ENCODE results near the gene BCAR3.

The BCAR3 gene

GRCh38 chr1:93625582-93626327, 55.9 kb downstream of the BCAR3 start:
- Histone ChIP-seq H3K4me3 (ENCODE audit: severe bottlenecking) (no peak overlapping the region), H3K9me3 (ENCODE audit: severe bottlenecking) (no peaks in the 10 kb centered on the region), H3K27me3 (ENCODE audit: insufficient read depth, poor library complexity, severe bottlenecking) (no peaks in the 10 kb centered on the region), H3K36me3 (ENCODE audit: low read depth) (peaks cover 71% of the 10 kb centered on the region), H3K4me1 (ENCODE audit: insufficient read depth, poor library complexity, severe bottlenecking) (peaks cover 99% of the 10 kb centered on the region), H3K27ac (ENCODE audit: poor library complexity, severe bottlenecking) (peak overlapping the region; percentile 96)
- ATAC-seq (ENCODE audit: low read depth) (peak; percentile 62), DNase-seq (ENCODE audit: low spot score) (no peak)
- TF ChIP-seq CTCF (IDR thresholded peaks at IDR 0.05; ENCODE audit: poor library complexity, severe bottlenecking), result no peak

GRCh38 chr1:93623875-93624274, 57.8 kb downstream of the BCAR3 start:
- peaks cover 97% of the 10 kb centered on the region for H3K4me1 ChIP-seq (ENCODE audit: insufficient read depth, poor library complexity, severe bottlenecking)
- no peak overlapping the region for H3K4me3 ChIP-seq (ENCODE audit: severe bottlenecking)
- peaks cover 58% of the 10 kb centered on the region for H3K36me3 ChIP-seq (ENCODE audit: low read depth)
- H3K9me3 ChIP-seq (ENCODE audit: severe bottlenecking), result no peaks in the 10 kb centered on the region
- ATAC-seq (ENCODE audit: low read depth), result peak; percentile 77
- no peak for DNase-seq (ENCODE audit: low spot score)
- peak overlapping the region; percentile 96 for H3K27ac ChIP-seq (ENCODE audit: poor library complexity, severe bottlenecking)
- no peak for TF ChIP-seq CTCF (IDR thresholded peaks at IDR 0.05; ENCODE audit: poor library complexity, severe bottlenecking)
- no peaks in the 10 kb centered on the region for H3K27me3 ChIP-seq (ENCODE audit: insufficient read depth, poor library complexity, severe bottlenecking)

GRCh38 chr1:93623436-93623835, 58.2 kb downstream of the BCAR3 start:
- H3K4me3 ChIP-seq (ENCODE audit: severe bottlenecking), result no peak overlapping the region
- no peak for ATAC-seq (ENCODE audit: low read depth)
- TF ChIP-seq CTCF (IDR thresholded peaks at IDR 0.05; ENCODE audit: poor library complexity, severe bottlenecking), result no peak
- peaks cover 54% of the 10 kb centered on the region for H3K36me3 ChIP-seq (ENCODE audit: low read depth)
- H3K27ac ChIP-seq (ENCODE audit: poor library complexity, severe bottlenecking), result peak overlapping the region; percentile 96
- no peaks in the 10 kb centered on the region for H3K27me3 ChIP-seq (ENCODE audit: insufficient read depth, poor library complexity, severe bottlenecking)
- no peak for DNase-seq (ENCODE audit: low spot score)
- H3K4me1 ChIP-seq (ENCODE audit: insufficient read depth, poor library complexity, severe bottlenecking), result peaks cover 95% of the 10 kb centered on the region
- no peaks in the 10 kb centered on the region for H3K9me3 ChIP-seq (ENCODE audit: severe bottlenecking)

- DNase-seq (ENCODE audit: low spot score) (no peak), ATAC-seq (ENCODE audit: low read depth) (no peak)
- Histone ChIP-seq H3K27ac (ENCODE audit: poor library complexity, severe bottlenecking) (peak overlapping the region; percentile 96), H3K27me3 (ENCODE audit: insufficient read depth, poor library complexity, severe bottlenecking) (no peaks in the 10 kb centered on the region), H3K9me3 (ENCODE audit: severe bottlenecking) (no peaks in the 10 kb centered on the region), H3K36me3 (ENCODE audit: low read depth) (peaks cover 37% of the 10 kb centered on the region), H3K4me3 (ENCODE audit: severe bottlenecking) (no peak overlapping the region), H3K4me1 (ENCODE audit: insufficient read depth, poor library complexity, severe bottlenecking) (peaks cover 95% of the 10 kb centered on the region)
- no peak for TF ChIP-seq CTCF (IDR thresholded peaks at IDR 0.05; ENCODE audit: poor library complexity, severe bottlenecking)
Observed at GRCh38 chr1:93621246-93621645, 60.4 kb downstream of the BCAR3 start.

- peaks cover 33% of the 10 kb centered on the region for H3K36me3 ChIP-seq (ENCODE audit: low read depth)
- ATAC-seq (ENCODE audit: low read depth) (peak; percentile 15; the same call in 2 of the 3 replicates), DNase-seq (ENCODE audit: low spot score) (peak; percentile 75)
- H3K27ac ChIP-seq (ENCODE audit: poor library complexity, severe bottlenecking), result peak overlapping the region; percentile 96
- H3K27me3 ChIP-seq (ENCODE audit: insufficient read depth, poor library complexity, severe bottlenecking), result no peaks in the 10 kb centered on the region
- TF ChIP-seq CTCF (IDR thresholded peaks at IDR 0.05; ENCODE audit: poor library complexity, severe bottlenecking), result no peak
- H3K9me3 ChIP-seq (ENCODE audit: severe bottlenecking), result no peaks in the 10 kb centered on the region
- peaks cover 95% of the 10 kb centered on the region for H3K4me1 ChIP-seq (ENCODE audit: insufficient read depth, poor library complexity, severe bottlenecking)
- H3K4me3 ChIP-seq (ENCODE audit: severe bottlenecking), result no peak overlapping the region
Observed at GRCh38 chr1:93620841-93621210, 60.8 kb downstream of the BCAR3 start.

Measured in RWPE2 (cell line).